Stimulated activated CD4-positive, alpha-beta T cell treated with anti-CD3 and anti-CD28 coated beads, TNF-alpha, amount 100 ng/mL, for 4 hours (primary cell): ENCODE results near the gene PPL.
"Not testable (repeated sequence)": the region's sequence is repeated elsewhere in the genome, so short reads cannot be mapped to it uniquely, and the experiment has no call there.

Experiments used
- DNase-seq, 3 experiments: peaks; one replicate each; pipeline ENCODE4 v3.0.0-alpha.2; 2020; ENCODE audit warnings: low read depth in 3 of 3

The PPL gene

DNA sequence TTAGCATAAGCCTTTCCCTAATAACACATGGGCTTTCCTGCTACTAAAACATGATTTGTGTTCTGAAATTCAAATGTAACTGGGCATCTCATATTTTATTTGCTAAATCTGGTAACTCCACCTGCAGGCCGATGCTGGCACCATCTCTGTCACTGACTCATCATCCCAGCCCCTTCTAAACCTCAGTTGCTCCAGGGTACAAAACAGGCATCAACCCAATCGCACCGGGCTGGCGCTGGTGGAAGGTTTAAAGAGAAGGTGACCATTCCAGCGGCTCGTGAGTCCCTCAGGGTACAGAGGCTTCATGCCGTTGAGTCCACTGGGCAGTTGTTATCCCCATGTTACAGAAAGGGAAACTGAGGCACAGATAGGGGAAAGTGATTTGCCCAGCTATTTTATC lies 27.1 kb downstream of the PPL start:
- no peak for DNase-seq

DNA sequence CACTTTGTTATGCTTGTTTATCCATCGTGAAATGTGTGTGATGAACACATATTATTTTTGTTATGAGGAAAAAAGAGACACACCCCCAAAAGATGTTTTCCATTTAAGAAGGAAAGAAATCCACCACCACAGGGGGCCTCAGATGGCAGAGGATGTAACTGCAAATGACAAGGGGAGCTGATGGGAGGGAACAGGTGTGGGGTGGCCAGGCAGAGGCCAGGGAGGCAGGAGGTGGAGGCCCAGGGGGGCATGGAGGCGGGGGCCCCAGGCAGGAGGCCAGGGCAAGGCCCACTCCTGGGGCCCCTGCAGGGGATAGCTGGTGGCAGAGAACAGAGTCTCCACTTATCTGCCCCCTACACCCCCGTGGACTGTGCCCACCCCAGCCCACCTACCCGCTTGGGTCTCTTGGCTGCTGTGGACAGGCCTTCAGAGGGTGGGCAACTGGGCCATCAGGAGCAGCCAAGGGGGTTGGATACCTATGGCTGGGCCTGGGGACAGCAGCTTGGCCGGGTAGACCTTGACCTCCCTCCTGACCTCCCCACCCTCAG lies 28.0 kb downstream of the PPL start:
- DNase-seq: no peak

DNA sequence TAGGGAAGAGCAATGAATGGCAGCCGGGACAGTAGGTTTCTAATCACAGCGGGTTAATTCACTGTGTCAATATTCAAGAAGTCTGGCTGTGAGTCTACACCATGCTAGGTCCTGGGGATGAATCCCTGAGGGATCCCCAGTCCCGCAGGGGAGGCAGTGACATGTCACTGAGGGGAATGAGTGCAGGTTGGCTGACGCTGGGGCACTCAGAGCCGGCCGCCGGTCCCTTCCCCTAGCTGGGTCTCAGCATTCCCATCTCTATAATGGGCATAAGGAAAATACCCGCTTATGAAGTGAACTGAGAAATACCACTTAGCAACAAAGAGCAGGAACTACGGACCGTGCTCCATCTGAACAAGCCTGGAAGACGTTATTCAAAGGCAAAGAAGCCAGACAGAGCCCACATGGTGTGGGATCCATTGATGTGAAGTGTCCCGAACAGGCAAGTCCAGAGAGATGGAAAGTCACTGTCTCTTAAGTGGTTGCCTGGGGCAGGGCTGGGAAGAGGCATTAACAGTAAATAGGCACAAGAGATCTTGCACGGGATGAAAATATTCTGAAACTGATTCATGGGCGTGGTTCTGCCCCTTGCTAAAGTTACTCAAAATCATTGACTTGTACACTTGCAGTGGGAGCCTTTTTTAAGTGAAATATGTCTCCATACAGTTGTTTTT lies 31.9 kb downstream of the PPL start:
- no peak for DNase-seq

DNA sequence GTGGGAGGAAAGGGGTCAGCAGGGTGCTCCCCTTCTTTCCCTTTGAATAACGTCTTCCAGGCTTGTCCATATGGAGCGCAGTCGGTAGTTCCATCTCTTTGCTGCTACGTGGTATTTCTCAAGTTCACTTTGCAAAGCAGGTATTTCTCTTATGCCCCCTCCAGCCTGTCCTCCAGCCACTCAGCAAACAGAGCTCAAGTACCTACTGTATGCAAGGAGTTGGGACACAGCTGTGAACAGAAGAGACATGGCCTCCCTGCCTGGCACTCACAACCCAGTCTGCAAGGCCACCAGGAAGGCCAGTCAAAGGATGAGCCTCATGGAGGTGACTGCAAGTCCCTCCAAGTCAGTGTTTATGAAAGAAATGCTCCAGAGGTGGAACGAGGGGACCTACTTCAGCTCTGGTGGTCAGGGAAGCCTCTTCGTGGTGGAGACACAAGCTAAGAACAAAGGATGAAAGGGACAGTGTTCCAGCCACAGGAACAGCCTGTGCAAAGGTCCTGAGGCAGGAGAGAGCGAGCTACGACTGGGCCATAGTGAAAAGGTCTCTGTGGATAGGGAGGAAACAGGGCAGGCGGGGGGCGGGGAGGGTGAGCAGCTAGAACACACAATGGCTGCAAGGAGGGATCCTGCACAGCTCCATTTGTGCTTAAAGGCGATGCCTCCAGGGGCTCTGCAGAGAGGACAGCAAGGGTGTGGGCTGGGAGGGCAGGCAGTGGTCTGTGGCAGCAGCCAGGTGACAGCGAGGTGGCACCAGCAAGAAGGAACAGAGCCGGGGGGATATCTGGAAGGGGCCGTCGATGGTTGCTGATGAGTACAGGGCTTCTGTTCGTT lies 32.6 kb downstream of the PPL start:
- DNase-seq: no peak

DNA sequence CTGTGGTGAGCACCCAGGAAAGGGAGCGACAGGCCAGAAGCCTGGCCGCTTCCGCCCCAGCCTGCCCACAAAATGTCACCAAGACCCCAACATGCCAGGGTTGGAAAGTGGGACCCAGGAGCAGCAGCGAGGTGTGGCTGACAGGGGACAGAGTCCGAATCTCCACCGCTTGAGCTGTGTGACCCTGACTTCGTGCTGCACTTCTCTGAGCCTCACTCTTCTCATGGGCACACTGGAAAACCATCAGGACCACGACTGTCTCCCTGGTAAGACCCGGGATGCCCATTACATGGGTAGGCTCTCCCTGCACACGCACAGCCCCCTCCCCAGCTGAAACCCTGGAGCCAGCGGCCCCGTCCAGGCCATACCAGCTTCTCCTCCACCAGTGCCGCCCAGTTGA lies 34.9 kb downstream of the PPL start:
- DNase-seq: no peak

DNA sequence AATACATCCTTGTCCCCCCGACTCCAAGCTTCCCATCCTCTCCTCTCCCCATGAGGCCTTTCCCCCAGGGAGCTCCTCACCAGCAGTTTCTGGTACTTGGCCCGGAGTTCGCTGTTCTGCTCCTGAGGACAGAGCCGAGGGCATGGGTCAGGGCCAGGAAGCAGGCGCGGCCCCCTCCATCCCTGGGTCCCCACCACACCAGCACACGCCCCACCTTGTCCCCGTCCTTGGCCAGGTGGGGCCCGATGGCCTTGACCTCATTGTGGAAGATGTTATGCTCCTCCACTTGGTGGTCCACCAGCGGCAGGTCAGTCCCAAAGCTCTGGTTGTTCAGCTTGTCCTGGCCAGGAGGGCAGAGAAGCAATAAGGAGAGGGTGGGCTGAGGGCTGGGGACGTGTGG lies 36.2 kb downstream of the PPL start:
- no peak for DNase-seq

DNA sequence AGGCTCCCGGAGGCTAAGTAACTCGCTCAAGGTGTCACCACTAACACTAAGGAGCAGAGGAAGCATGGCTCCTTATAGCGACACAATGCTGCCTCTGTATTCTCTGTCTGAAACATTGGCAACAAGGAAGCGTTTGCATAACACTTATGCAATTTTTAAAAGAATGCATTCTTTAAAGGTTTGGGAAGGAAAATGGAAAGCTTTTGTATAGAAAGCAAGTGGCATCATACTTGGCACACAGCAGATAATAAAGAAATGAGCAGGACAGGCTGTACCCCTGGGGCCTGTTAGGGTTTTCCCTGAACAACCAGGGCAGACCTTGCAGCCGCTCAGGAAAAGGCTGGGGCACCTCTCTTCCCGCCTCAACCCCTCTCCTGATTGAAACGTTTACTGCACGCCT lies 36.9 kb downstream of the PPL start:
- no peak for DNase-seq

DNA sequence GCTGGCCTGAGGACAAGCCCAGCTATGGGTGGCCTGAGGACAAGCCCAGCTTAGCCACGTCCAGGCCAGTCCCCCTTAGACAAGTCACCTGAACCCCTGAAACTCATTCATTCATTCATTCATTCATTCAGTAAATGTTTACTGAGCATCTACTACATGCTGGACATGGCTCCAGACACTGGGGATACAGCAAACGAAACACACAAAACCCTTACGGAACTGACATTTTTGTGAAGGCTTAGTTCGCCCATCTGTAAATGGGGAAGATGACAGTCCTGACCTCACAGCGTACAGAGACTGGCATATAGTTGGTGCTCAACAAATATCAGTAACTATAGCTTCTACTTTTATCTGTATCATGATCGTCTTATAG lies 37.5 kb downstream of the PPL start:
- DNase-seq: no peak

DNA sequence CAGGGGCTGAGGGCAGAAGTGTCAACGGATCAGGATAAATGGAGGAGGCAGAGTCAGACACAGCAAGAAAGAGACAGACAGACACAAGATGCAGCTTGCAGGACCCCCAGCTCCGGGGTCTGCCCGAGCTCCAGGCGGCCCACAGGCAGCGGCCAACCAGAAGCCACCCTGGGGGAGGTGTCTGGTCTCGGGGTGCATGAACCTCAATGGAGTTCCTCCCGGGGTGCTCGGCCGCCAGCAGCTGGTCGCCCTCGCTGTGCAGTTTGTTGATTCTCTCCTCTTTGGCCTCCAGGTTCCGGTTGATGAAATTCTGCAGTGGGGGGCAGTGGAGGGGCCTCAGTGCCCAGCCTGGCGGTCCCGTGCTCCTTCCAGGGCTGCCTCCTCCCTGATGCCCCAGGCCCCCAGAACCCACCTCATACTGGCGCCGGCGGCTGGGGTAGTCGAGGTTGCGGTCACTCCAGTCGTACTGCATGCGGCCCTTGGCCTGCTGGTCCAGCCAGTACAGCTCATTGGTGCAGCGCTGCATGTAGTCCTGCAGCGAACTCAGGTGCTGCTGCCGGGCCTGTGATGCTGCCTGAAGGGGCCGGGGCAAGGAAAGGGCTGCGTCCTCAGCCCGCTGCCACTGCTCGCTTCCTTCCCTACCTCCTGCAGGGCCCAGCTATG lies 38.0 kb downstream of the PPL start:
- no peak for DNase-seq

DNA sequence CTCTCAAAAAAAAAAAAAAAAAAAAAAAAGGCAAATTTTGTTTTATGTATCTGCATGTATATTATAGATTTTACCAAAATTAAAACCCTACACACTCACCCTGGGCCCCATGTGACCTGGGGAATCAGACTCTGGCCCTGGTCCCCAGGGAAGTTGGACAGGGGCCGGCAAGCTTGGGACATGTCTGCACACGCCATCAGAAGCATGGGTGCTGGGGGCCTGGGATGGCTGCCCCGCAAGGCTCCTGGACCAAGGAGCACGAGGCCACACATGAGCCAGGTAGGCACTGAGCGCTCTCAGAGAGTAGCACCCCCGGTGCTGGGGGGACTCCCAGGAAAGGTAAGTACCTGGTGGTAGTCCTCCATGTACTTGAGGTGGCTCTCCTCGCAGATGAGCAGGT lies 39.6 kb downstream of the PPL start:
- no peak for DNase-seq

DNA sequence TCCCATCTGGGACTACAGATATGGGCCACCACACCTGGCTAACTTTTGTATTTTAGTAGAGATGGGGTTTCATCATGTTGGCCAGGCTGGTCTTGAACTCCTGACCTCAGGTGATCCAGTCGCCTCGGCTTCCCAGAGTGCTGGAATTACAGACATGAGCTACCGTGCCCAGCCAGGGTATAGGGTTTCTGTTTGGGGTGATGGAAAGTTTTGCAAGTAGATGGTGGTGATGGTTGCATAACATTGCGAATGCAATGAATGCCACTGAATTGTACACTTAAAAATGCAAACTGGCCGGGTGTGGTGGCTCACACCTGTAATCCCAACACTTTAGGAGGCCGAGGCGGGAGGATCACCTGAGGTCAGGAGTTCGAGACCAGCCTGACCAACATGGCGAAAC lies 40.2 kb downstream of the PPL start:
- DNase-seq: not testable (repeated sequence)

DNA sequence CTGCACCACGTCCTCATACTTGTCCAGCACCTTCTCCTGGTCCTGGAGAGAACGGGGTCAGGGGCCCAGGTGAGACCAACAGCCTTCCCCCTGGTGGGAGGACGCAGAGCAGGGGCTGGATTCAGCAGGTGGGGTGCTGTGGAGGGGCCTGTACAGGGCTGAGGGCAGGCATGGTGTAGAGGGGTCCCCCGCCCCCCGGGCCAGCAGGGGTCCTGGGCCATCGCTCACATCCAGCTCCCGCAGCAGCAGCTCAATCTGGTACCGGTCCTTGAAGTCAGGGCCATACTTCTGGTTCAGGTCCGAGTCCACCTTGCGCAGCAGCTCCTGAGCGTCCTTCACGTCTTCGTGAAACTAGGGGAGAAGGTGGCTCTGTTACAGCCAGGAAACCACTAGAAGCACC lies 41.6 kb downstream of the PPL start:
- no peak for DNase-seq

DNA sequence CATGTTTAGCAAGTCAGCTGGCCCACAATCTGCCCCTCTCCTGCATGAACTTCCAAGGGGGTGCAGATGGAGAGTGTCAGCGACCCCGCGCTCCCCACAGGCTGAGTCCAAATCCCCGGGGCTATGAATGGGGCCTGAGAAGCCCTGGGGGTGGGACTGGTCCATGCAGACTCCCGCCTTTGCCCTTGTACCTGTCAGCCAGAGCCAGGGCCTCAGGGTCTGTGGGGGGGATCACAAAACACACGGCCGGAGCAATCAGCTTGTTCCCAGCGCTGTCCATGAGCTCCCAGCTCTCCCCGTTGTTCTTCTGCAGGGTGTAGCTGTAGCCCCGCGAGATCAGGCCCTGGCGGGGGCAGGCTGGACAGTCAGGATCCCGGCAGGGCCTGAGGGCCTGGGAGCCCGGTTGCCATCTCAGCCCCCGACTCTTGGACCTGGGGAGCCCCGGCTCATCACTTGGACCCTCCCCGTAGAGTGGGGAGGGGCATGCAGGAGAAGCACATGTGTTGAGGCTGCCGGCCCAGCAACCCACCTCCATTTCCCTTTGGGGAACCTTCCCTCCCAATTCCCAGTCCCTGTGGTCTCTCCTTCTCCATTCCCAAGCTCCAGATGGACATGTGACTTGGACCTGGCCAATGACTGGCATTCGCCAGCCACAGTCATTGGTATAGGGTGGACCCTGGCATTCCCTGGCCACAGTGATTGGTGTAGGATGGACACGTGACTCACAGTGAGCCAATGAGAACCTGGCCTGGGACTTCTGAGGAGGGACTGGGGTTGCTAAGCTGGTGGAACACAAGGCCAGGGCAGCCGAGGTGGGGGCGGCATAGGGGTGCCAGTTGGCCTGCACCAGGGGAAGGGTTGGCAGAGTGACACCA lies 42.4 kb downstream of the PPL start:
- DNase-seq: no peak

DNA sequence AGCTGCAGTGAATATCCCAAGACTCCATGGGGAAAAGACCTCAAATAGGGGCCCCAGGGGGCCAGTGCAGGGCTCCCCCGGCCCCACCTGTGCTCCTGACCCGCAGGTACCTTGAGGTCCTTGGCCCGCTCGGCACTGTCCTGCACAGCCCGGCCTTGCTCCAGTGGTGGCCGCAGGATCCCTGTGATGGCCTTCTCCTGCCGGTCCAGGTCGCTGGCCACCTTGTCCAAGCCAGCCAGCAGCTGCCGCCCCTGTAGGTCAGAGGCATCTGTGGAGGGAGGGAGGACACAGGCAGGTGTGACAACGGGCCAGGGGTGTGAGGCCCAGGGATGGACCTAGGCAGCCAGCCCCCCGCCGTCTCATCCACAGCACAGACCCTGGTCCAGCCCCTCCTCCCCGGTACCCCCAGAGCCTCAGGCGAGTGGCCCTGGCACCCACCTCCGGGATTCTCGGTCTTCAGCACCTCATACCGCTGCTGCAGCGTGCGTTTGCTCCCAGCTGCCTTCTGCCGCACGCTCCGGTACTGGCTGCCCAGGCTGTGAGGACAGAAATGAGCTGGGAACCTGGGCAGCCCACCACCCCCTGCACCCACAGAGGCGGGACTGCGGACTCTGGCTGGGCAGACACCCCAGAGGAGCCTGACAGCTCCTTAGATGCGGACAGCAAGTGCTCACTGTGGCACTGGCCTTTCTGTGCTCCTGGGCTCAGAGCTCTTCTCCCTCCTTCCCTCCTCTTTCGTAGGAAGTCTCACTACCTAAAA lies 43.7 kb downstream of the PPL start:
- no peak for DNase-seq

DNA sequence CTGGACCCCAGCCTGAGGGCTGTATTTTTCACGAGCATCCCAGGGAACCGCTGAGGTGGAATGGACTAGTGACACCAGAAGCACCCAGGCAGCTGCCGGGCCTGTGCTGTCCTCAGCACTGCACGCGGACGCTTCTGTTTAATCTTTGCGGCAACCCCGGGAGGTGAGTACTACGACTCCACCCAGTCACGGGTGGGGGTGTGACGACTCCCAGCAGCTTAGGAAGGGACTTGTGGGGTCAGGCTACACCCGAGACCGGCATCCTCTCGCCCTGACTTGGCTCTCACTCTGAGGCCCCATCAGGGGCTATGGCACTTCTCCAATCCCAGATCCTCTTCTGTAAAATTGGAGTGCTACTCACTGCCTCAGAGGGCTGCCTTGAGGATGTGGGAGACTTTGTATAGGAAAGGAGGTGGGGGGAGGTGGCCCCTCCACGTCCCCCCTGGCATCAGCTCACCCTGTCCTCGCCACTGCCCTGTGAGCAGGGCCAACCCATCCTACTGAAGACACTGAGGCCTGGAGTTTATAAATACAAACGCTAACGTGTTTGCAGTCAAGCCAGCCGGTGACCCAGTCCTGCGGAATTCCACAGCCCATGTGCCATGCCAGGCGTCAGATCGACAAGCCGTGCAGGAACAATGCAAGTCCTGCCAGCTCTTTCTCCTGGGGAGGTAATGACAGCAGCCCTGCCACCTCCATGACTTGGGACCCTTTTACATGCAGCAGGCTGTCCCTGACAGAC lies 44.4 kb downstream of the PPL start:
- DNase-seq: no peak

DNA sequence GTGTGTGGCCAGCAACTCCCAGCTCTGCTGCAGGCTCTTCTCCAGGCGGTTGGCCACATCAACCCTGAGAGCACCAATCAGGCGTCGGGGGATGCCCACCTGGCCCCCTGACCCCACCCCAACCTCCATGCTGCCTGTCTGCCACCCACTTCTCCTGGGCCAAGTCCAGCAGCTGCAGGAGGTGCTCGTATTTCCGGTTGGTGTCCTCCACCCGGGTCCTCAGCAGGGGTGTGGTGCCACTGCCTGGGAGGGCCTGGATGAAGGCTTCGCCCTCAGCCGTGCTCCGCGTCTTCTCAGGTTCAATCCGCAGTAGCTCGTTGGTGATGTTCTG lies 45.1 kb downstream of the PPL start:
- no peak for DNase-seq

DNA sequence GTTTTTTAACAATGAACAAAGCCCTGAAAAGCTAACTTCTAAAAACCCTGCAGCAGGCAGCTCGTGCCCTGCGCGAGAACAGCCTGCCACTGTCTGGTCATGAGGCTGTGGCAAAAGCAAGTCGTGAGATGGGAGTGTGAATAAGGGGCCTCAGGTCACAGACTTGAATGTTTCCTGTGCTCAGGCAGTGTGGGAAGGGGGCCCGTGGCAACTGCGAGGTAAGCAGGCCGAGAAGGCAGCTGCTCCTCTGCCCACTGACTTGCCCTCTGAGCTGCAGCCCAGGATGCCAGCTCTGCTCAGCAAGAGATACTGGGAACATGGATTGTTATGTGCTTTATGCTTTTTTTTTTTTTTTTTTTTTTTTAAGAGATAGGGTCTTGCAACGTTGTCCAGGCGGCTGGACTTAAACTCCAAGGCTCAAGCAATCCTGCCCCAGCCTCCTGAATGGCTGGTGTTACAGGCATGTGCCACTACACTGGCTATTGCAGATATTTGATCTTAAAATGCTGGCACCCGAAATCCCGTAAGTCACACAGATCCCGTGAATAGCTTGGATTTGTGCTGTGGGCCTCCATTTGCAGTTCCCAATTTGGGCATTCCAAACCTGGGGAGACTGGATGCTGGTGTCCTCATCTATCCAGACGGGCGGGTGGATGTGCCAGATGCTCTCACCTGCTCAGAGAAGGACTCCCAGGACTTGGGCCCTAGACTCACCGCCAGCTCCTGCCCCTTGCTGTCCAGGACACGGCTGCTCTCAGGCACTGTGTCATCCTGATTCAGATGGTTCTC lies 45.7 kb downstream of the PPL start:
- no peak for DNase-seq

DNA sequence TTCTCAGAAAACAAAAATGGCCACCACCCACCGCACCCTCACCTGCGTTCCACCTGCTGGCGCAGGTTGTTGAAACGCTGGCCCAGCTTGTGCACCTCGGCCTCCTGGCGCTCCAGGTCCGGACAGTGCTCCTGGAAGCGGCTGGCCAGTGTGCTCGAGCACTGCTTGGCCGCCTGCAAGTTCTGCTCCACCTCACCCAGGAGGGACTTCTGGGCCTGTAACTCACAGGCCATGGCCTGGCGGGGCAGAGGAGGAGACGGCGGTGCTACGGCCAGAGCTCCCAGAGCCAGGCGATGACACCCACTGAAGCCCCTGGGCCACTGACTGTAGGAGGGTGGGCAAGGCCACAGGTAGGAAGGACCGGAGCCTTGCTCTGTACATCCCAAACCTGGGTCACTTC lies 46.3 kb downstream of the PPL start:
- no peak for DNase-seq

DNA sequence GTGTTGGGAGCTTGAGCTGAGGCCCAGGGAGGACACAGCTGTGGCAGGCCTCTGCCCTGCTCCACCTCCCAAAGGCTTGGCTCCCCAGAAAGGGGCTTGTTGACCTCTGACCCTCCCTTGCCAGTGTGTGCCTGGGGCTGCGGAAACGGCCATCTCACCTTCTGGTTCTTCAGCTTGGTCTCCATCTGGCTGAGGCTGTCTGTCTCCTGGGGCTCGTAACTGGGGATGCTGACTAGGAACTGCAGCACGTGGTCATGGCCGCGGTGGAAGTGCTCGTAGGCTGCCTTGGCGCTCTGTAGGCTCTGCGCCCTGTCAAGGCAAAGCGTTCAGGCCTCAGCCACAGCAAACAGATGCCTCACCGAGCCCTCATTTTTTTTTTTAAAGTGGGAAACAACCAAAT lies 46.9 kb downstream of the PPL start:
- DNase-seq: no peak
